GM12873 (cell line): ENCODE measurements around the gene MPPED1.

Source experiments
- CTCF ChIP-seq: IDR thresholded peaks from 2 replicates; pipeline ENCODE4 v1.5.1; 2012; ENCODE audit warnings: low read depth, mild to moderate bottlenecking, moderate library complexity, low read length, control low read depth; ENCODE audit not compliant: insufficient read depth; ENCODE audit errors: missing control alignments

The MPPED1 gene

DNA sequence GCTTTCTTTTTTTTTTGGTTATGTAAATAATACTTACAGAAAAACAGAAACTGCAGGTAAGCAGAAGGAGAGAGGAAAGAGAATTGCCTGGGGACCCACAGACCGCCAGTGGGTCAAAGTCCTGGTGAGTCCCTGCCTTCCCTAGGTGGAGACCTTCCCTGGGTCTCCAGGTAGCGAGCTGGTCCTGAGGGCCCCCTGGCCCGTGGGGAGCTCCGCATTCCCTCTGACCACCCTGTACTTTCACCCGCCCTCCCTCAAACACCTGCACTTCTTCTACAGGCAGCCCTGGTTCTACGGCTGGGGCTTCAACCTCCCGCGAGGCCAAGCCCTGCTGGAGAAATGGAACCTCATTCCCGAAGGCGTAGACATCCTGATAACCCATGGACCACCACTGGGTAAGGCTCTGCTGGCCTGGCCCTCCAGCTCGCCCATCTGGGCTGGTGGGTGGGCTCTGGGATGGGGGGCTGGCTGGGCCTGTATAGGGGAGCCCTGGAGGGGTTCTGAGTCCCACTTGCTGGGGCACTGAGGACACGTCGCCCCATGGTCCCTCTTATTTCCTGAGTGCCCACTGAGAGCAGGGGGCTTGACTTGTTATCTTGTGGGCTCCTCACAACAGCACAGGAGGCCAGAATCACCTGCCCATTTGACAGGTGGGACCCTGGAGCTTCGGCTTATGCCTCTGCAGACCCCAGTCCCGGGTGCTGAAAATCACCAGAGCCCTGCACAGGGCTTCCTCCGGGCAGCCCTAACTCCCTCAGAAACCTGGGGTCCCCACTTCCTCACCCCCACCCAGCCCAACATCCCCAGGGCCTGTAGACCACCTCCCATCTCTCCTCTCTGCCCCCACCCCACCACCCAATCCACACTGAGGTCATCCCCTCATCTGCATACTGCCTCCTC lies 86.4 kb downstream of the MPPED1 start:
- no peak for TF ChIP-seq CTCF

- TF ChIP-seq CTCF = no peak
These were observed 87.0 kb downstream of the MPPED1 start for GRCh38 chr22:43498856-43499253.

DNA sequence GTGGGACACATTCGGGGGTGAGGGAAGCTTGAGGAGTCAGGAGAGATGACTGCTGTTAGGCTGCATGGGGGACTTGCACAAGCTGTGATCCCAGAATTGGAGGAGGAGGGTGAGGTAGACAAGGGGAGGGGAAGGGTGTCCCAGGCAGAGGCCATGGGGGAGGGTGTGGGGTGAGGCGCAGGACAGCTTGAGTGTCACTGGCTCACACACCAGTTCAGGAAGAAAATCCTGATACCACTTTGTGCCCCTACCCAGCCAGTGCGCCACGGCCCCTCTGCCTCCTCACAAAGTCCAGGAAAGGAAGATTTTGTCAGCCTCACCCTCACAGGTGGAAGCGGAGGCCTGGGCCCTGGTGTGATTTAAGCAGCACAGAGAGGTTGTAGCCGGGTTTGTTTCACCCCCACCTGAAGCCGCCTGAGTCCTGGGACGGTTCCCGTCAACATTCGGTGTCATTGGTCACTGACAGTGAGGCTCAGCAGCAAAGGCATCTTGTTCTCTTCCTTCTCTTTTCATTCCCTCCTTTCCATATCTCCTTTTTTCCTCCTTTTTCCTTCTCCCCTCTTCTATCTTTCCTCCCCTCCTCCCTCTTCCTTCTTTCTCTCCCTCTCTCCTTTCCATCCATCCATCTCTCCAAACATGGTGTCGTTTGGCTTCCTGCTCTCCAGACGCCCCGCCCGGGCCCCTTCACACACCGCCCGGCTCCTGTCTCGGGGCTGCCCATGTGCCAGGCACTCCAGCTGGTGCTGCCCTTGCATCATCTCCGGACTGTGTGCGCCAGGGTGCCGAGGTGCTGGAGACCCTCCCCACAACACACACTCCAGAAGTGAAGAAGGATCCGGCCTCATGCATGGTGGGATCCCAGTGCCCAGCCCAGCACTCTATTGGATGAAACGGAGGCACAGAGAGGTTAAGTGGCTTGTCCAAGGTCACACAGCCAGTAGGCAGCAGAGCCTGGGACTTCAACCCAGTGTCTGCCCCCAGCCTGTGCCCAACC lies 89.3 kb downstream of the MPPED1 start:
- no peak for TF ChIP-seq CTCF

- TF ChIP-seq CTCF = no peak
These were observed 90.1 kb downstream of the MPPED1 start for GRCh38 chr22:43501878-43502277.

GRCh38 chr22:43502306-43502874 lies 90.6 kb downstream of the MPPED1 start:
- no peak for TF ChIP-seq CTCF

DNA sequence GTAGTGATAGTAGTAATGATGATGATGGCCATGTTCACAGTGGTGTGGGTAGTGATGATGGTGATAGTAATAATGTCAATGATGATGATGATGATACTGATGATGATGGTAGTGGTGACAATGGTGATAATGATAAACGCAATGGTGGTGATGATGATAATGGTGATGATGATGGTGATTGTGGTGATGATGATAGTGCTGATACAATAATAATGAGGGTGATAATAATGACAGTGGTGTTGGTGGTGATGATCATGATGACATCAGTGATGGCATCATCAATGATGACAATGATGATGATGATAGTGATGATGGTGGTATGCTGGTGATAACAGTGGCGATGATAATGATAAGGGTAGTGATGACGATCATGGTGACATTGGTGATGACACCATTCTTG lies 92.3 kb downstream of the MPPED1 start:
- TF ChIP-seq CTCF = no peak

DNA sequence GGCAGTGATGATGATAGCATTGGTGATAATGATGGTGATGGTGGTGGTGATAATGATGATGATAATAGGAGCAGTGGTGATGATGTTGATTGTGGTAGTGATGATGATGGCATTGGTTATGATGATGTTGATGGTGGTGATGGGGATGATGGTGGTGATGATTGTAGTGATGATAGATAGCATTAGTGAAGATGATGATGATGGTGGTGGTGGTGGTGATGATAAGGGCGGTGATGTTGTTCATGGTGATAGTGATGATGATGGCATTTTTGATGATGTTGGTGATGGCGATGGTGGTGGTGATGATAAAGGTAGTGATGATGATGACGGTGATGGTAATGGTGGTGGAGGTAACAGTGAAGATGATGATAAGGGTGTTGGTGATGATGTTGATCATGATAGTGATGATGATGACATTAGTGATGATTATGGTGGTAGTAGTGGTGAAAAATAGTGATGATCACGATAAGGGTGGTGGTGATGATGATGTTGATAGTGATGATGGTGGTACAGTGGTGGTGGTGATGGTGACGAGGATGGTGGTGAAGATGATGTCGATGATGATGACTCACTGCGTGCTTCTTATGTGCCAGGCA lies 93.0 kb downstream of the MPPED1 start:
- no peak for TF ChIP-seq CTCF
